Panc1 (cell line): ENCODE measurements around the gene LINGO4. TPM values are rescaled to one million over a fixed set of nuclear protein-coding genes. Genes with fewer than 3 reads are reported as not detected.

Experiments used
- ATAC-seq: fragments of 200-7000 bp; cut with Tn5 transposase; 2 replicates; pipeline ENCODE4 v1.9.1; 2020; ENCODE audit warnings: mild to moderate bottlenecking, moderate library complexity
- BruUV-seq: library from RNA; stranded (reverse); fragments of 400-500 nt; replicated peaks from 2 replicates; lab custom pipeline; 2021; lab: Mats Ljungman, UMichigan
- CTCF ChIA-PET: fragments of 300-600 bp; sonication (Branson Sonifier 250); formaldehyde crosslinking; loops from one replicate; lab custom pipeline; 2022; ENCODE audit warnings: antibody characterized with exemption; lab: Charles Lee
- POLR2A ChIA-PET: fragments of 300-600 bp; sonication (Branson Sonifier 250); formaldehyde crosslinking; loops from one replicate; lab custom pipeline; 2022; ENCODE audit warnings: antibody characterized with exemption; lab: Charles Lee
- DNase-seq: peaks from one replicate; pipeline ENCODE4 v3.0.0-alpha.2; 2010; ENCODE audit warnings: low read depth, low spot score
- H3K27ac ChIP-seq: 2 replicates; pipeline ENCODE4 v1.5.1; 2011; ENCODE audit warnings: mild to moderate bottlenecking, low read length, inconsistent platforms
- H3K27me3 ChIP-seq: fragments of 200-500 bp; sonication (Bioruptor generic); 2 replicates; pipeline ENCODE4 v1.6.0; 2014; ENCODE audit warnings: low read length, inconsistent platforms; ENCODE audit not compliant: control insufficient read depth, insufficient read depth
- H3K36me3 ChIP-seq: fragments of 200-500 bp; sonication (Bioruptor generic); 2 replicates; pipeline ENCODE4 v1.5.1; 2014; ENCODE audit warnings: inconsistent platforms, mild to moderate bottlenecking, low read length, moderate library complexity; ENCODE audit not compliant: control insufficient read depth, insufficient read depth
- H3K4me1 ChIP-seq: 2 replicates; pipeline ENCODE4 v1.5.1; 2011; ENCODE audit warnings: inconsistent platforms, mild to moderate bottlenecking, low read length, moderate library complexity; ENCODE audit not compliant: control insufficient read depth, insufficient read depth
- H3K4me3 ChIP-seq, 2 experiments: 2 replicates each; pipeline ENCODE4 v1.5.1; 2011 to 2012; ENCODE audit warnings: low read depth in 2 of 2, low read length in 2 of 2, mild to moderate bottlenecking in 2 of 2, inconsistent platforms in 1 of 2, moderate library complexity in 1 of 2
- H3K9me3 ChIP-seq: fragments of 200-500 bp; sonication (Bioruptor generic); 2 replicates; pipeline ENCODE4 v1.5.1; 2014; ENCODE audit warnings: low read depth, mild to moderate bottlenecking, inconsistent platforms, low read length, moderate library complexity; ENCODE audit not compliant: control insufficient read depth, insufficient read depth
- CTCF ChIP-seq: fragments of 450-650 bp; IDR thresholded peaks from 2 replicates; pipeline ENCODE4 v1.5.1; 2017; ENCODE audit warnings: mild to moderate bottlenecking
- POLR2AphosphoS5 ChIP-seq: IDR thresholded peaks from 2 replicates; pipeline ENCODE4 v1.6.1; 2012; ENCODE audit warnings: mild to moderate bottlenecking, low read depth, low read length, moderate library complexity
- REST ChIP-seq, 2 experiments: IDR thresholded peaks; 2 replicates each; pipeline ENCODE4 v1.6.1; 2011 to 2012; ENCODE audit warnings: low read depth in 2 of 2, control low read depth in 1 of 2, low read length in 1 of 2, mild to moderate bottlenecking in 1 of 2, moderate library complexity in 1 of 2; ENCODE audit not compliant: insufficient read depth in 1 of 2
- SIN3A ChIP-seq: IDR thresholded peaks from 2 replicates; pipeline ENCODE4 v1.6.1; 2012; ENCODE audit warnings: low read depth, mild to moderate bottlenecking, low read length, moderate library complexity, borderline replicate concordance; ENCODE audit not compliant: insufficient read depth
- TCF7L2 ChIP-seq: IDR thresholded peaks from 2 replicates; pipeline ENCODE4 v1.6.1; 2011; ENCODE audit warnings: mild to moderate bottlenecking, low read depth, low read length, inconsistent platforms
- in situ Hi-C: cut with HindIII; loops from 2 replicates; pipeline ENCODE4 v1.10.0; 2016; ENCODE audit warnings: low sequenced_read_pairs, low pct_unique_long_range_greater_than_20kb
- intact Hi-C: fragments of 100-400 bp; cut with micrococcal nuclease; formaldehyde crosslinking; loops from one replicate; pipeline ENCODE4 v1.10.0; 2022; ENCODE audit not compliant: unreplicated experiment
- total RNA-seq: library from RNA; stranded (reverse); gene quantifications from one replicate; pipeline ENCODE4 v1.2.1, GENCODE V29; 2021; ENCODE audit not compliant: unreplicated experiment

LINGO4 gene
- total RNA-seq, 1 experiment from 2014 or later: not detected

DNA sequence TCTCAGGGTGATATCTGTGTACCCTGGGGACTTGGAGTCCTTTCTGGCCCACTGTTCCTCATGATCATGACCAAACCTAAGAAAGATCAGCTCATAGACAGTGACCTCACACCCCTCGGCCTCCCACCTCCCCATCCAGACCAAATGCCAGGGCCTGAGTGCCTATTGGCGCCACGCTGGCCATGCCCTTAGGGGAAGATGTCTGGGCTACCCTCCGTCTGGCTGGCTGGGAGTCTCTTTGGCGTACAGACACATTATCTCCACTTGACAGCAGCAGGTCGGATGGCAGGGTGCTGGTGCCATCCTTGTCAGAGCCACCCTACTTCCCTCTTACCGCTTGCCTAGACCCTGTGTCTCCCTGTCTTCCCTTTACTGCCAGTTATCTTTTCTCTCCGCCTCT lies 18.0 kb upstream of the LINGO4 start:
- in situ Hi-C loops (no loop called here), intact Hi-C loops (no loop called here)
- Histone ChIP-seq H3K4me3 (no peak overlapping the region), H3K27ac (no peak overlapping the region), H3K9me3 (no peaks in the 10 kb centered on the region), H3K36me3 (no peaks in the 10 kb centered on the region), H3K27me3 (no peaks in the 10 kb centered on the region), H3K4me1 (peaks cover 3% of the 10 kb centered on the region; the same call in 1 of the 2 replicates)
- no TSS peak for BruUV-seq
- TF ChIP-seq REST (IDR thresholded peaks at IDR 0.05; ENCODE audit: insufficient read depth in 1 of 2, low read depth in 2 of 2, low read length in 1 of 2) (no peak), CTCF (no peak), TCF7L2 (no peak), POLR2AphosphoS5 (no peak), SIN3A (no peak)
- DNase-seq (no peak), ATAC-seq (no peak)
- ChIA-PET POLR2A (no interaction called here), CTCF (no interaction called here)

- CTCF ChIA-PET: no interaction called here
- DNase-seq (no peak), ATAC-seq (no peak)
- Histone ChIP-seq H3K4me3 (no peak overlapping the region), H3K36me3 (no peaks in the 10 kb centered on the region), H3K27me3 (no peaks in the 10 kb centered on the region), H3K9me3 (no peaks in the 10 kb centered on the region), H3K27ac (no peak overlapping the region), H3K4me1 (peaks cover 3% of the 10 kb centered on the region; the same call in 1 of the 2 replicates)
- intact Hi-C loops (no loop called here), in situ Hi-C loops (no loop called here)
- no TSS peak for BruUV-seq
- TF ChIP-seq CTCF (no peak), REST (IDR thresholded peaks at IDR 0.05; ENCODE audit: insufficient read depth in 1 of 2, low read depth in 2 of 2, low read length in 1 of 2) (no peak), TCF7L2 (no peak), POLR2AphosphoS5 (no peak), SIN3A (no peak)
- POLR2A ChIA-PET: no interaction called here
Measured at GRCh38 chr1:151822404-151822803, 17.2 kb upstream of the LINGO4 start.
